IMR-90 (cell line): ENCODE measurements around the gene ACVR1. TPM values are rescaled to one million over a fixed set of nuclear protein-coding genes. Genes with fewer than 3 reads are reported as not detected.

Experiments used
- ATAC-seq: fragments of 200-7000 bp; cut with Tn5 transposase; 2 replicates; pipeline ENCODE4 v1.9.1; 2020; ENCODE audit warnings: low read depth, mild to moderate bottlenecking, moderate library complexity
- BruUV-seq: library from RNA; stranded (reverse); fragments of 400-500 nt; replicated peaks from 2 replicates; lab custom pipeline; 2021; lab: Mats Ljungman, UMichigan
- CTCF ChIA-PET: fragments of 300-600 bp; formaldehyde crosslinking; extraction: SDS; loops from one replicate; lab custom pipeline; 2021; ENCODE audit warnings: antibody characterized with exemption; lab: Yijun Ruan, JAX
- POLR2A ChIA-PET: fragments of 300-600 bp; sonication (Branson Sonifier 250); formaldehyde crosslinking; loops from one replicate; lab custom pipeline; 2022; ENCODE audit warnings: antibody characterized with exemption; ENCODE audit not compliant: unreplicated experiment; lab: Charles Lee
- DNase-seq: peaks from one replicate; pipeline ENCODE4 v3.0.0; 2013
- H2AFZ ChIP-seq: replicated peaks from 2 replicates; pipeline ENCODE3; 2013; ENCODE audit warnings: low read length, mild to moderate bottlenecking; ENCODE audit not compliant: poor library complexity
- H2AK5ac ChIP-seq: 2 replicates; pipeline ENCODE4 v1.6.1; 2013; ENCODE audit warnings: low read depth, low read length, inconsistent platforms
- H2AK9ac ChIP-seq: replicated peaks from 2 replicates; pipeline ENCODE3; 2013; ENCODE audit warnings: mild to moderate bottlenecking, low read depth, low read length, moderate library complexity; ENCODE audit not compliant: poor library complexity
- H2BK120ac ChIP-seq: 2 replicates; pipeline ENCODE4 v1.6.1; 2013; ENCODE audit warnings: low read depth, low read length, inconsistent platforms
- H2BK15ac ChIP-seq: 3 replicates; pipeline ENCODE4 v1.6.1; 2013; ENCODE audit warnings: low read depth, low read length, inconsistent platforms
- H2BK20ac ChIP-seq: 2 replicates; pipeline ENCODE4 v1.6.1; 2013; ENCODE audit warnings: low read depth, mild to moderate bottlenecking, inconsistent platforms, low read length, moderate library complexity
- H2BK5ac ChIP-seq: 2 replicates; pipeline ENCODE4 v1.6.1; 2013; ENCODE audit warnings: mild to moderate bottlenecking, low read depth, low read length, inconsistent platforms; ENCODE audit not compliant: poor library complexity, severe bottlenecking
- H3K14ac ChIP-seq: replicated peaks from 2 replicates; pipeline ENCODE4 v1.6.1; 2013; ENCODE audit warnings: low read depth, low read length, inconsistent platforms
- H3K18ac ChIP-seq: 2 replicates; pipeline ENCODE4 v1.6.1; 2013; ENCODE audit warnings: low read depth, low read length, control low read depth
- H3K23ac ChIP-seq: 2 replicates; pipeline ENCODE4 v1.6.1; 2013; ENCODE audit warnings: low read depth, low read length, inconsistent platforms
- H3K27ac ChIP-seq: 2 replicates; pipeline ENCODE4 v1.5.1; 2013; ENCODE audit warnings: mild to moderate bottlenecking, control low read depth, low read length; ENCODE audit not compliant: insufficient read depth
- H3K27me3 ChIP-seq: 2 replicates; pipeline ENCODE4 v1.6.1; 2013; ENCODE audit warnings: low read length; ENCODE audit not compliant: control insufficient read depth, insufficient read depth
- H3K36me3 ChIP-seq: 2 replicates; pipeline ENCODE4 v1.6.1; 2013; ENCODE audit warnings: low read length, mixed read lengths; ENCODE audit not compliant: control insufficient read depth, insufficient read depth
- H3K4ac ChIP-seq: 2 replicates; pipeline ENCODE4 v1.6.1; 2013; ENCODE audit warnings: low read depth, low read length, inconsistent platforms
- H3K4me1 ChIP-seq: 2 replicates; pipeline ENCODE4 v1.6.1; 2013; ENCODE audit warnings: low read length, mixed read lengths; ENCODE audit not compliant: control insufficient read depth, insufficient read depth
- H3K4me2 ChIP-seq: 2 replicates; pipeline ENCODE4 v1.6.1; 2013; ENCODE audit warnings: low read depth, mild to moderate bottlenecking, control low read depth, low read length, moderate library complexity
- H3K4me3 ChIP-seq: 2 replicates; pipeline ENCODE4 v1.5.1; 2013; ENCODE audit warnings: low read depth, mild to moderate bottlenecking, control low read depth, low read length, moderate library complexity; ENCODE audit not compliant: insufficient read depth
- H3K56ac ChIP-seq: 2 replicates; pipeline ENCODE4 v1.6.1; 2013; ENCODE audit warnings: low read length, inconsistent platforms; ENCODE audit not compliant: insufficient read depth; ENCODE audit errors: extremely low read depth
- H3K79me1 ChIP-seq, 2 experiments: 2 replicates each; pipeline ENCODE4 v1.6.1; 2013; ENCODE audit warnings: low read length in 2 of 2, inconsistent platforms in 1 of 2, low read depth in 1 of 2
- H3K9ac ChIP-seq: 2 replicates; pipeline ENCODE4 v1.6.1; 2013; ENCODE audit warnings: low read depth, low read length, control low read depth
- H3K9me1 ChIP-seq: 2 replicates; pipeline ENCODE4 v1.6.1; 2013; ENCODE audit warnings: low read length, inconsistent platforms; ENCODE audit not compliant: insufficient read depth
- H3K9me3 ChIP-seq: 2 replicates; pipeline ENCODE4 v1.6.1; 2013; ENCODE audit warnings: low read length; ENCODE audit not compliant: control insufficient read depth, insufficient read depth
- H4K20me1 ChIP-seq: 2 replicates; pipeline ENCODE4 v1.6.1; 2013; ENCODE audit warnings: low read length, inconsistent platforms; ENCODE audit not compliant: insufficient read depth
- H4K5ac ChIP-seq: 2 replicates; pipeline ENCODE4 v1.6.1; 2013; ENCODE audit warnings: mild to moderate bottlenecking, low read depth, low read length, control low read depth
- H4K8ac ChIP-seq, 2 experiments: 2 replicates each; pipeline ENCODE4 v1.6.1; 2013; ENCODE audit warnings: low read depth in 2 of 2, low read length in 2 of 2, control low read depth in 1 of 2, inconsistent platforms in 1 of 2
- H4K91ac ChIP-seq: 2 replicates; pipeline ENCODE4 v1.6.1; 2013; ENCODE audit warnings: low read depth, low read length, inconsistent platforms; ENCODE audit not compliant: insufficient read depth
- BHLHE40 ChIP-seq: fragments of 150-350 bp; IDR thresholded peaks from 2 replicates; pipeline ENCODE4 v1.6.1; 2016; ENCODE audit warnings: mild to moderate bottlenecking, low read depth, low read length
- CEBPB ChIP-seq: IDR thresholded peaks from 2 replicates; pipeline ENCODE4 v1.6.1; 2012; ENCODE audit warnings: low read depth, low read length, improper control_type of control experiment
- CHD1 ChIP-seq: IDR thresholded peaks from 2 replicates; pipeline ENCODE4 v1.6.1; 2012; ENCODE audit warnings: low read depth, low read length, improper control_type of control experiment
- FOS ChIP-seq: fragments of 150-350 bp; IDR thresholded peaks from 2 replicates; pipeline ENCODE4 v1.6.1; 2016; ENCODE audit warnings: low read depth, low read length
- MAFK ChIP-seq: IDR thresholded peaks from 2 replicates; pipeline ENCODE4 v1.6.1; 2012; ENCODE audit warnings: low read depth, low read length, improper control_type of control experiment
- MAZ ChIP-seq: IDR thresholded peaks from 2 replicates; pipeline ENCODE4 v1.6.1; 2012; ENCODE audit warnings: low read depth, mild to moderate bottlenecking, low read length, improper control_type of control experiment, moderate library complexity, borderline replicate concordance
- MXI1 ChIP-seq: IDR thresholded peaks from 2 replicates; pipeline ENCODE4 v1.6.1; 2012; ENCODE audit warnings: low read depth, mild to moderate bottlenecking, low read length, moderate library complexity, borderline replicate concordance
- NFE2L2 ChIP-seq: fragments of 150-350 bp; IDR thresholded peaks from 2 replicates; pipeline ENCODE4 v1.6.1; 2016; ENCODE audit warnings: low read depth, mild to moderate bottlenecking, low read length
- POLR2A ChIP-seq: IDR thresholded peaks from 2 replicates; pipeline ENCODE4 v1.6.1; 2012; ENCODE audit warnings: mild to moderate bottlenecking, low read depth, low read length
- RAD21 ChIP-seq: IDR thresholded peaks from 2 replicates; pipeline ENCODE4 v1.6.1; 2012; ENCODE audit warnings: low read length, improper control_type of control experiment
- RCOR1 ChIP-seq: IDR thresholded peaks from 2 replicates; pipeline ENCODE4 v1.6.1; 2012; ENCODE audit warnings: mild to moderate bottlenecking, low read length, improper control_type of control experiment; ENCODE audit not compliant: insufficient replicate concordance
- RFX5 ChIP-seq: IDR thresholded peaks from 2 replicates; pipeline ENCODE4 v1.8.0; 2012; ENCODE audit warnings: low read depth, mild to moderate bottlenecking, low read length, moderate library complexity
- SMC3 ChIP-seq: fragments of 150-350 bp; IDR thresholded peaks from 2 replicates; pipeline ENCODE4 v1.6.1; 2016; ENCODE audit warnings: low read depth, mild to moderate bottlenecking, antibody characterized with exemption, low read length, moderate library complexity
- WGBS, 2 experiments: methylation state at CpG; one replicate each; pipeline versions ENCODE4 v1.1.5 to v1.1.7; 2013; ENCODE audit warnings: missing lambda C conversion rate in 2 of 2; ENCODE audit not compliant: insufficient read length in 1 of 2; ENCODE audit errors: extremely low coverage in 2 of 2; 5-methylcytosine and 5-hydroxymethylcytosine counted together
- dilution Hi-C: fragments of 300-500 bp; cut with HindIII; formaldehyde crosslinking; loops from one replicate; pipeline ENCODE4 v1.14.3; 2018; ENCODE audit warnings: low sequenced_read_pairs; ENCODE audit not compliant: unreplicated experiment
- in situ Hi-C: fragments of 300-500 bp; cut with MboI; formaldehyde crosslinking; loops from 3 replicates; pipeline ENCODE4 v1.14.3; 2019; ENCODE audit warnings: low sequenced_read_pairs, inconsistent platforms, mixed read lengths
- intact Hi-C: fragments of 100-400 bp; cut with micrococcal nuclease; formaldehyde crosslinking; loops from 2 replicates; pipeline ENCODE4 v1.10.0; 2022
- polyA plus RNA-seq, 3 experiments: library from polyadenylated mRNA; depleted of rRNA; stranded (reverse); fragments of >200 nt; gene quantifications; 2 replicates each; pipeline ENCODE4 v1.2.3, GENCODE V29; 2012; ENCODE audit warnings: low replicate concordance in 1 of 3
- total RNA-seq: library from RNA; depleted of rRNA; stranded (reverse); fragments of >200 nt; gene quantifications from 2 replicates; pipeline ENCODE4 v1.2.3, GENCODE V29; 2012
- TF ChIP-seq, protein P1 (sequence below): fragments of 150-350 bp; IDR thresholded peaks from 2 replicates; pipeline ENCODE4 v1.6.1; 2017; ENCODE audit warnings: mild to moderate bottlenecking, antibody characterized with exemption, low read length, low read depth
- TF ChIP-seq, protein P2 (sequence below): fragments of 150-350 bp; IDR thresholded peaks from 2 replicates; pipeline ENCODE4 v1.6.1; 2016; ENCODE audit warnings: low read depth, mild to moderate bottlenecking, low read length, moderate library complexity, borderline replicate concordance
- TF ChIP-seq, protein P3 (sequence below): conservative IDR thresholded peaks from 2 replicates; pipeline ENCODE4 v1.5.1; 2012; ENCODE audit warnings: mild to moderate bottlenecking, low read depth, low read length, improper control_type of control experiment

Gene ACVR1
- total and polyA plus RNA-seq, 2 of the 4 experiments (the other 2 are of a cell fraction): 21.1 to 40.8 TPM

DNA sequence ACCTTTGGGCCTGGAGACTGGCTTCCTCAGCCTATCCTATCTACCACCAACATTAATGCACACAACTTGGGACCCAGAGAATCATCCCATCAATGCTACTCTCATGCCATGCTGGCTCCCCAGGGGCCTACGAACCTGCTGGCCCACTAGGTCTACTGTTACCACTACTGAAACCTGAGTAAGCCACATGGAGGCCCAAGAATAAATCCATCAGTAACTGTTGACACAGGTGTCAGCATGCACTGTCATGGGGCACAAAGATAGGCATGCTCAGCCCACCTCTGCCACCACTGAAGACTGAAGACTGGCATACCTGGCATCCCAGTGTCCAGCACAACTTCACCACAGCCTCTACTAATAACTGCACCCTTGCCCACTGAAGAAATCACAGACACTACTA is 176.3 kb downstream of the ACVR1 start:
- no peaks in the 10 kb centered on the region for H3K9me1 ChIP-seq
- BruUV-seq: no TSS peak
- no peak overlapping the region for H3K9ac ChIP-seq
- intact Hi-C loops (no loop called here), dilution Hi-C loops (no loop called here), in situ Hi-C loops (no loop called here)
- no peak overlapping the region for H4K8ac ChIP-seq
- 100% methylated on average over 1 of the region's 1 CpG; no CpG with 5 or more reads in 1 of the 2 experiments for WGBS, 2 experiments
- H3K27ac ChIP-seq: no peak overlapping the region
- ChIA-PET POLR2A (no interaction called here), CTCF (no interaction called here)
- no peak overlapping the region for H3K18ac ChIP-seq
- H2AK9ac ChIP-seq: no peak overlapping the region
- H4K91ac ChIP-seq: no peak overlapping the region
- H2AFZ ChIP-seq: no peak overlapping the region
- H4K5ac ChIP-seq: no peak overlapping the region
- H3K4me2 ChIP-seq: no peak overlapping the region
- no peak overlapping the region for H3K4ac ChIP-seq
- H3K4me1 ChIP-seq: peaks cover 4% of the 10 kb centered on the region
- no peak overlapping the region for H2BK120ac ChIP-seq
- 0 out of 2 replicates have a peak, but pooled peaks cover 1% of the 10 kb centered on the region for H3K36me3 ChIP-seq
- H3K14ac ChIP-seq: no peak overlapping the region
- ATAC-seq (no peak), DNase-seq (no peak)
- H2AK5ac ChIP-seq: no peak overlapping the region
- no peak overlapping the region for H2BK15ac ChIP-seq
- H3K79me1 ChIP-seq: no peaks in the 10 kb centered on the region
- no peak overlapping the region for H2BK5ac ChIP-seq
- H4K20me1 ChIP-seq: no peaks in the 10 kb centered on the region
- no peaks in the 10 kb centered on the region for H3K27me3 ChIP-seq
- no peak overlapping the region for H2BK20ac ChIP-seq
- peaks cover 4% of the 10 kb centered on the region for H3K9me3 ChIP-seq
- no peak overlapping the region for H3K4me3 ChIP-seq
- TF ChIP-seq CEBPB (no peak), SMC3 (no peak), BHLHE40 (no peak), MAFK (no peak), CHD1 (no peak), FOS (no peak), RAD21 (no peak), NFE2L2 (no peak), POLR2A (no peak), RCOR1 (no peak), RFX5 (no peak), MXI1 (no peak), MAZ (no peak)
- TF ChIP-seq, protein P1, sequence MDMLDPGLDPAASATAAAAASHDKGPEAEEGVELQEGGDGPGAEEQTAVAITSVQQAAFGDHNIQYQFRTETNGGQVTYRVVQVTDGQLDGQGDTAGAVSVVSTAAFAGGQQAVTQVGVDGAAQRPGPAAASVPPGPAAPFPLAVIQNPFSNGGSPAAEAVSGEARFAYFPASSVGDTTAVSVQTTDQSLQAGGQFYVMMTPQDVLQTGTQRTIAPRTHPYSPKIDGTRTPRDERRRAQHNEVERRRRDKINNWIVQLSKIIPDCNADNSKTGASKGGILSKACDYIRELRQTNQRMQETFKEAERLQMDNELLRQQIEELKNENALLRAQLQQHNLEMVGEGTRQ: no peak
- TF ChIP-seq, protein P2, sequence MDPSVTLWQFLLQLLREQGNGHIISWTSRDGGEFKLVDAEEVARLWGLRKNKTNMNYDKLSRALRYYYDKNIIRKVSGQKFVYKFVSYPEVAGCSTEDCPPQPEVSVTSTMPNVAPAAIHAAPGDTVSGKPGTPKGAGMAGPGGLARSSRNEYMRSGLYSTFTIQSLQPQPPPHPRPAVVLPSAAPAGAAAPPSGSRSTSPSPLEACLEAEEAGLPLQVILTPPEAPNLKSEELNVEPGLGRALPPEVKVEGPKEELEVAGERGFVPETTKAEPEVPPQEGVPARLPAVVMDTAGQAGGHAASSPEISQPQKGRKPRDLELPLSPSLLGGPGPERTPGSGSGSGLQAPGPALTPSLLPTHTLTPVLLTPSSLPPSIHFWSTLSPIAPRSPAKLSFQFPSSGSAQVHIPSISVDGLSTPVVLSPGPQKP: no peak
- TF ChIP-seq, protein P3, sequence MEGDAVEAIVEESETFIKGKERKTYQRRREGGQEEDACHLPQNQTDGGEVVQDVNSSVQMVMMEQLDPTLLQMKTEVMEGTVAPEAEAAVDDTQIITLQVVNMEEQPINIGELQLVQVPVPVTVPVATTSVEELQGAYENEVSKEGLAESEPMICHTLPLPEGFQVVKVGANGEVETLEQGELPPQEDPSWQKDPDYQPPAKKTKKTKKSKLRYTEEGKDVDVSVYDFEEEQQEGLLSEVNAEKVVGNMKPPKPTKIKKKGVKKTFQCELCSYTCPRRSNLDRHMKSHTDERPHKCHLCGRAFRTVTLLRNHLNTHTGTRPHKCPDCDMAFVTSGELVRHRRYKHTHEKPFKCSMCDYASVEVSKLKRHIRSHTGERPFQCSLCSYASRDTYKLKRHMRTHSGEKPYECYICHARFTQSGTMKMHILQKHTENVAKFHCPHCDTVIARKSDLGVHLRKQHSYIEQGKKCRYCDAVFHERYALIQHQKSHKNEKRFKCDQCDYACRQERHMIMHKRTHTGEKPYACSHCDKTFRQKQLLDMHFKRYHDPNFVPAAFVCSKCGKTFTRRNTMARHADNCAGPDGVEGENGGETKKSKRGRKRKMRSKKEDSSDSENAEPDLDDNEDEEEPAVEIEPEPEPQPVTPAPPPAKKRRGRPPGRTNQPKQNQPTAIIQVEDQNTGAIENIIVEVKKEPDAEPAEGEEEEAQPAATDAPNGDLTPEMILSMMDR: no peak
- no peak overlapping the region for H3K23ac ChIP-seq
- H3K56ac ChIP-seq: no peak overlapping the region
